GM23248 (cell line): Measurements from ENCODE around the gene PGAP6. TPM values are rescaled to one million over a fixed set of nuclear protein-coding genes. Genes with fewer than 3 reads are reported as not detected.
A peak's percentile ranks its signal among the peaks of the same experiment; 100 is the strongest.

Experiments
- DNase-seq: peaks from one replicate; pipeline ENCODE4 v3.0.0-alpha.2; 2015
- H2AFZ ChIP-seq: fragments of 200-600 bp; sonication (generic); 2 replicates; pipeline ENCODE4 v1.6.1; 2016; ENCODE audit warnings: antibody characterized with exemption
- H3F3A ChIP-seq: fragments of 200-600 bp; sonication (generic); 2 replicates; pipeline ENCODE4 v1.6.1; 2016; ENCODE audit warnings: mild to moderate bottlenecking, antibody characterized with exemption, mixed run types; ENCODE audit not compliant: insufficient read depth
- H3K27ac ChIP-seq: fragments of 200-600 bp; sonication (generic); 2 replicates; pipeline ENCODE4 v1.5.1; 2016; ENCODE audit warnings: mild to moderate bottlenecking
- H3K27me3 ChIP-seq: fragments of 200-600 bp; sonication (generic); replicated peaks from 2 replicates; pipeline ENCODE4 v1.6.1; 2016; ENCODE audit warnings: mild to moderate bottlenecking; ENCODE audit not compliant: insufficient read depth
- H3K36me3 ChIP-seq: fragments of 200-600 bp; sonication (generic); 2 replicates; pipeline ENCODE4 v1.6.1; 2016; ENCODE audit warnings: low read depth, mild to moderate bottlenecking
- H3K4me1 ChIP-seq: fragments of 200-600 bp; sonication (generic); 2 replicates; pipeline ENCODE4 v1.6.1; 2016; ENCODE audit warnings: mild to moderate bottlenecking; ENCODE audit not compliant: insufficient read depth
- H3K4me2 ChIP-seq: fragments of 200-600 bp; sonication (generic); one replicate; pipeline ENCODE4 v1.6.1; 2016; ENCODE audit warnings: mild to moderate bottlenecking; ENCODE audit not compliant: unreplicated experiment
- H3K4me3 ChIP-seq: fragments of 200-600 bp; sonication (generic); 2 replicates; pipeline ENCODE4 v1.5.1; 2016; ENCODE audit warnings: mild to moderate bottlenecking
- H3K79me2 ChIP-seq: fragments of 200-600 bp; sonication (generic); 2 replicates; pipeline ENCODE4 v1.6.1; 2016; ENCODE audit warnings: mild to moderate bottlenecking; ENCODE audit not compliant: insufficient read depth
- H3K9ac ChIP-seq: fragments of 200-600 bp; sonication (generic); 2 replicates; pipeline ENCODE4 v1.6.1; 2016; ENCODE audit warnings: mild to moderate bottlenecking
- H3K9me2 ChIP-seq: fragments of 200-600 bp; sonication (generic); 2 replicates; pipeline ENCODE4 v1.6.1; 2016; ENCODE audit warnings: mixed run types, mild to moderate bottlenecking, moderate library complexity; ENCODE audit not compliant: insufficient read depth
- H3K9me3 ChIP-seq: fragments of 200-600 bp; sonication (generic); one replicate; pipeline ENCODE4 v1.6.1; 2017; ENCODE audit warnings: low read depth
- H4K20me1 ChIP-seq: fragments of 200-600 bp; sonication (generic); 2 replicates; pipeline ENCODE4 v1.6.0; 2016; ENCODE audit not compliant: insufficient read depth
- EZH2 ChIP-seq: fragments of 200-600 bp; sonication (generic); IDR thresholded peaks from 2 replicates; pipeline ENCODE4 v1.6.1; 2018; ENCODE audit warnings: antibody characterized with exemption, mild to moderate bottlenecking; ENCODE audit not compliant: insufficient read depth, poor library complexity, severe bottlenecking
- EZH2phosphoT487 ChIP-seq: fragments of 200-600 bp; sonication (generic); IDR thresholded peaks from 2 replicates; pipeline ENCODE4 v1.6.1; 2018; ENCODE audit warnings: antibody characterized with exemption, moderate library complexity, mild to moderate bottlenecking, low read depth; ENCODE audit not compliant: insufficient read depth
- WGBS, 2 experiments: methylation state at CpG; one replicate each; pipeline ENCODE4 v1.1.6; 2015 to 2017; ENCODE audit warnings: low lambda C conversion rate in 2 of 2, low coverage in 1 of 2; ENCODE audit errors: missing lambda C conversion rate in 2 of 2; 5-methylcytosine and 5-hydroxymethylcytosine counted together
- in situ Hi-C: fragments of 300-500 bp; cut with MboI; formaldehyde crosslinking; loops from 2 replicates; pipeline ENCODE4 v1.15.0; 2020
- polyA plus RNA-seq: library from polyadenylated mRNA; unstranded; fragments of >200 nt; fragmentation: Nextera tagmentation; extraction: Ambion mirVana; gene quantifications from 2 replicates; pipeline ENCODE4 v1.2.1, GENCODE V29; 2016
- total RNA-seq: library from RNA; depleted of rRNA; stranded (reverse); fragments of >200 nt; shearing (Covaris generic); gene quantifications from 2 replicates; pipeline ENCODE4 v1.2.3, GENCODE V29; 2014

Gene PGAP6
- total and polyA plus RNA-seq, 2 experiments from 2014 or later: 16.4 to 78.4 TPM

DNA sequence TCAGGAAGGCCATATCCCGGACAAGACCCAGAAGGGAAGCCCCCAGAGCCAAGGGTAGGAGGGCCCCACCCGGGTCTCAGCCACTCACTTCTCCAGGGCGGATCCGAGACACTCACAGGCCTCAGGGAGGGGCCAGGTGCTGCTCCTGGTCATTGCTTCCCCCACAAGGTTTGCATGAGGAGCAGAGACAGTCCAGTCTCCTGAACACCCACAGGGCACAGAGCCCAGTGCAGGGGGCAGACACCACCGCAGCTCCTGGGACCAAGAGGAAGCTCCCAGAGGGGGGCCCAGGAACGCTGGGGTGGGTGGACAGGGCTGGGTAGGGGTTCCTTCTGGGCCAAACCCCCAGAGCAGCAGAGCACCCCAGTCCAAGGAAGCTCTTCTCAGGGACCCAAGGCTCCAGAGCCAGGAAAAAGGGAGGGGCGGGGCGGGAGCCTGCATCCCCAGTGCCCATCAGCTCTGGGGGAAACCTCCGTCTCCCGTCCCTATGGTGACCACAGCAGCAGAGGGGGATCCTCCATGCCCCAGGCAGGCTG is 10.7 kb downstream of the PGAP6 start:
- no peak for TF ChIP-seq EZH2
- no peak for TF ChIP-seq EZH2phosphoT487
- WGBS, 2 experiments: 46 to 50% methylated on average over 6 to 10 of the region's 10 CpGs

DNA sequence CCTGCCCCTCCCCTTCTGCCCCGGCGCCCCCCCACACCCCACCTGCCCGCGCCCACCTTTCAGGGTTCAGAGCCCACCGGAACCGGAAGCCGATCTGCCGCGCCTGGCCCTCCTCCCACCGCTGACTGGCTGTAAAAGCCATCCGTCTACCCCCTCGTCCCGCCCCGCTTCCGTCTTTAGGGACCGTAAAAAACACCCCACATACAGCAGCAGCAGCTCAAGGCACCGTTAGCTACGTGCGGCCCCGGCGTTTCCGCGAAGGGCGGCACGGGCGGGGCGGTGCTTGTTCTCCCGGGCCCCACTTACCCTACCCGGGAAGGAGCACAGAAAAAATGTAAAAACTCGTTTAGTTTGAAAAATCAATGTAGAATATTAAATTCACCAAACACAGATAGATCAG is 11.3 kb downstream of the PGAP6 start, which contains the start of gene MRPL28:
MRPL28 (minus strand) TSS at position 96 of the 400 bp plus-strand sequence. CDS start 320 bp downstream, outside the sequence.
- H4K20me1 ChIP-seq: no peaks in the 10 kb centered on the region
- DNase-seq: peak; percentile 97
- H3F3A ChIP-seq: no peaks in the 10 kb centered on the region
- in situ Hi-C loops: no loop called here
- H3K79me2 ChIP-seq: no peaks in the 10 kb centered on the region
- H3K27ac ChIP-seq: peak within 1 kb of the TSS; percentile 44
- H3K9me2 ChIP-seq: no peaks in the 10 kb centered on the region
- peak within 1 kb of the TSS; percentile 25 for H3K4me2 ChIP-seq
- H3K4me3 ChIP-seq: peak within 1 kb of the TSS; percentile 55
- TF ChIP-seq EZH2phosphoT487: no peak
- no peak for TF ChIP-seq EZH2
- no peaks in the 10 kb centered on the region for H3K27me3 ChIP-seq
- no peaks in the 10 kb centered on the region for H3K36me3 ChIP-seq
- H2AFZ ChIP-seq: peak within 1 kb of the TSS; percentile 83
- H3K9me3 ChIP-seq: no peaks in the 10 kb centered on the region
- H3K9ac ChIP-seq: peak within 1 kb of the TSS; percentile 59
- 0 to 1% methylated on average over 26 to 30 of the region's 30 CpGs for WGBS, 2 experiments
- peaks cover 8% of the 10 kb centered on the region for H3K4me1 ChIP-seq

More for the DNA sequence above, 10.7 kb downstream of the PGAP6 start:
- no peaks in the 10 kb centered on the region for H3K79me2 ChIP-seq
- peak overlapping the region; percentile 44 for H3K27ac ChIP-seq
- no peaks in the 10 kb centered on the region for H4K20me1 ChIP-seq
- in situ Hi-C loops: no loop called here
- H3K9me2 ChIP-seq: no peaks in the 10 kb centered on the region
- H3K4me1 ChIP-seq: peaks cover 8% of the 10 kb centered on the region
- H3K36me3 ChIP-seq: no peaks in the 10 kb centered on the region
- no peak for DNase-seq
- H3K27me3 ChIP-seq: no peaks in the 10 kb centered on the region
- peak overlapping the region; percentile 25 for H3K4me2 ChIP-seq
- peak overlapping the region; percentile 55 for H3K4me3 ChIP-seq
- no peaks in the 10 kb centered on the region for H3K9me3 ChIP-seq
- peak overlapping the region; percentile 59 for H3K9ac ChIP-seq
- H2AFZ ChIP-seq: peak overlapping the region; percentile 83
- H3F3A ChIP-seq: no peaks in the 10 kb centered on the region

DNA sequence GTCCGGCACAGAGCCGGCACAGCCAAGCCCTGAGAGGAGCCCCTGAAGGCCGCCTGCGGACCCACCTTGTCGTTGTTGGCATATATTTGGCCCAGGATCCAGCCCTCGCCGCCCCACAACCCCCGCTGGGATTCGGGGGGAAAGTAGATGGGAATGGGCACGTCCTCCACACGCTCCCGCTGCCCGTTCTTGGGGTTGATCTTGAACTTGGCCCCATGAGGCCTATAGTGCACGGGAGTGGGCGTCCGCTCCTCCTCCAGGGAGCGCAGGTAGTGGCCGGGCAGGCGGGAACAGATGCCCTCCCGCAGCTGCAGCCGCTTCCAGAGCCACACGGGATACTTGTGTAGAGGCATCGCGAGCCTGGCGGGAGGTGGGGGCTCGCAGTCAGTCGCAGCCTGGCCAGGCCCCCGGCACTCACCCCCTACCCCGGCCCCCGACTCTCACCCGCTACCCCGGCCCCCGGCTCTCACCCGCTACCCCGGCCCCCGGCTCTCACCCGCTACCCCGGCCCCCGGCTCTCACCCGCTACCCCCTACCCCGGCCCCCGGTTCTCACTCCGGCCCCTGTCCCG is 11.8 kb downstream of the PGAP6 start:
- peak; percentile 54 for DNase-seq
- H3K4me3 ChIP-seq: peak overlapping the region; percentile 55

DNA sequence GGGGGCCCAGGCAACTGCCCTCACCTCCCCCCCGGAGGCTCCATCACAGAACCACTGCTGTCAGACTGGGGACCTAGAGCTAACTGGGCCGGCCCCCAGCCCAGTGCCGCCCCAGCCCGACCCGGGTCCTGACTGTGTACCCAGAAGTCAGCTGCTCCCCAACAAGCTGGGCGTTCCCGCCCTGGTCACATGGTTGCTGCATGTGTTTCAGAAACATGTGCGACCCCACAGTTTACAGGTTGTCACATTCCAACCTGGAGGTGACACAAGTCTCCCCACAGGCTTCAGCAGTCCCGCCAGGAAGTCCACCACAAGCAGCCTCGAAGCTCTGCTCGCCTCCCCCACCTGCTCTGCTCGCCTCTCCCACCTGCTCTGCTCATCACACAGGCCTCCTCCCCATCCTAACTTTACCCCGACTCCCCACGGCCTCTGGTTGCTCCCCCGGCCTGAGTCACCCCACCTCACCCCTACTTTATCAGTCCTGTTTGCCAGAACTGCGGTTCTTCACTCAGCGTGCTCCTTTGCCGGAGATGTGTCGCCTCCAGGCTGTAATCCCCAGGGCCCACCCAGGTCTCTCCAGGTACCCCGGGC is 12.4 kb downstream of the PGAP6 start:
- Histone ChIP-seq H3K9ac (peak overlapping the region; percentile 59), H3K27ac (no peak overlapping the region), H3F3A (no peaks in the 10 kb centered on the region), H3K27me3 (no peaks in the 10 kb centered on the region), H3K4me1 (peaks cover 8% of the 10 kb centered on the region), H4K20me1 (no peaks in the 10 kb centered on the region), H3K79me2 (no peaks in the 10 kb centered on the region), H3K9me2 (no peaks in the 10 kb centered on the region), H3K36me3 (no peaks in the 10 kb centered on the region), H3K9me3 (no peaks in the 10 kb centered on the region), H3K4me3 (peak overlapping the region; percentile 55), H2AFZ (no peak overlapping the region), H3K4me2 (peak overlapping the region; percentile 7)
- no peak for TF ChIP-seq EZH2
- no peak for TF ChIP-seq EZH2phosphoT487
- 87 to 89% methylated on average over 19 to 20 of the region's 20 CpGs for WGBS, 2 experiments
- DNase-seq: no peak
- in situ Hi-C loops: no loop called here

More for the DNA sequence above, 11.8 kb downstream of the PGAP6 start:
- H3K4me1 ChIP-seq: peaks cover 8% of the 10 kb centered on the region
- H3K9me2 ChIP-seq: no peaks in the 10 kb centered on the region
- WGBS, 2 experiments: 28 to 31% methylated on average over 37 to 42 of the region's 44 CpGs
- H4K20me1 ChIP-seq: no peaks in the 10 kb centered on the region
- in situ Hi-C loops: no loop called here
- no peak overlapping the region for H3K27ac ChIP-seq
- peak overlapping the region; percentile 59 for H3K9ac ChIP-seq
- H3K4me2 ChIP-seq: peak overlapping the region; percentile 7
- TF ChIP-seq EZH2 (no peak), EZH2phosphoT487 (no peak)
- no peaks in the 10 kb centered on the region for H3K79me2 ChIP-seq
- no peaks in the 10 kb centered on the region for H3K9me3 ChIP-seq
- no peaks in the 10 kb centered on the region for H3F3A ChIP-seq
- no peak overlapping the region for H2AFZ ChIP-seq
- H3K27me3 ChIP-seq: no peaks in the 10 kb centered on the region
- H3K36me3 ChIP-seq: no peaks in the 10 kb centered on the region
